ENCODE data around the gene LRRC71.

LRRC71 gene

DNA sequence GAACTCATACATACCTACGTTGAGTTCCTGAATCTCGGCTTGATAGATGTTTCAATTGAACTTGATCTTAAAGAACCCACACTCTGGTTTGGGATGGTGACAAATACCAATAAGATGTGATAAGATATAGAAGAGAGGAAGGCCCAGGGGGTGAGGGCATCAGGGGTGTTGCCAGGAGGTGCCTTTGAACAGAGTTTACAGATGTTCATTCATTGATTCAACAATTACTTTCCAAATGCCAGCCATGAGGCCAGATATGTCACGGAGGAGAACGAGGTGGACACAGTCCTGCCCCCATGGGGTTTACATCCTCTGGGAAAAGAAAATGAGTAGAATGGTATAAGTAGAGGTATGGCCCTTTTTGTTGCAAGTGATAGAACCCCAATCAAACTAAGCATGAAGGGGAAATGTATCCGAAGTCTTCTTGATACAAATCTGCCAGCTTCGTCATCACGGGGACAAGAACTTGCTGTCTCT is 659 bp downstream of the LRRC71 start:
- no peak overlapping the region for H3K4me3 ChIP-seq (ENCODE audit: low read depth, low read length)
- H3K4me1 ChIP-seq (ENCODE audit: control insufficient read depth, insufficient read depth, low read length): no peaks in the 10 kb centered on the region; the same call in 1 of the 2 replicates
- ChIA-PET CTCF (interaction anchor here (0.6 to 11.9 kb wide), 12 partner anchors 9 to 232 kb away, joined by 3 to 199 read pairs (median 4); partner anchors contain the start of gene PEAR1), POLR2A (no interaction called here)
- TF ChIP-seq, protein P1, sequence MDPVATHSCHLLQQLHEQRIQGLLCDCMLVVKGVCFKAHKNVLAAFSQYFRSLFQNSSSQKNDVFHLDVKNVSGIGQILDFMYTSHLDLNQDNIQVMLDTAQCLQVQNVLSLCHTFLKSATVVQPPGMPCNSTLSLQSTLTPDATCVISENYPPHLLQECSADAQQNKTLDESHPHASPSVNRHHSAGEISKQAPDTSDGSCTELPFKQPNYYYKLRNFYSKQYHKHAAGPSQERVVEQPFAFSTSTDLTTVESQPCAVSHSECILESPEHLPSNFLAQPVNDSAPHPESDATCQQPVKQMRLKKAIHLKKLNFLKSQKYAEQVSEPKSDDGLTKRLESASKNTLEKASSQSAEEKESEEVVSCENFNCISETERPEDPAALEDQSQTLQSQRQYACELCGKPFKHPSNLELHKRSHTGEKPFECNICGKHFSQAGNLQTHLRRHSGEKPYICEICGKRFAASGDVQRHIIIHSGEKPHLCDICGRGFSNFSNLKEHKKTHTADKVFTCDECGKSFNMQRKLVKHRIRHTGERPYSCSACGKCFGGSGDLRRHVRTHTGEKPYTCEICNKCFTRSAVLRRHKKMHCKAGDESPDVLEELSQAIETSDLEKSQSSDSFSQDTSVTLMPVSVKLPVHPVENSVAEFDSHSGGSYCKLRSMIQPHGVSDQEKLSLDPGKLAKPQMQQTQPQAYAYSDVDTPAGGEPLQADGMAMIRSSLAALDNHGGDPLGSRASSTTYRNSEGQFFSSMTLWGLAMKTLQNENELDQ (tag by site-specific recombination; IDR thresholded peaks at IDR 0.05; ENCODE audit: low read depth): no peak
- TF ChIP-seq, protein P2, sequence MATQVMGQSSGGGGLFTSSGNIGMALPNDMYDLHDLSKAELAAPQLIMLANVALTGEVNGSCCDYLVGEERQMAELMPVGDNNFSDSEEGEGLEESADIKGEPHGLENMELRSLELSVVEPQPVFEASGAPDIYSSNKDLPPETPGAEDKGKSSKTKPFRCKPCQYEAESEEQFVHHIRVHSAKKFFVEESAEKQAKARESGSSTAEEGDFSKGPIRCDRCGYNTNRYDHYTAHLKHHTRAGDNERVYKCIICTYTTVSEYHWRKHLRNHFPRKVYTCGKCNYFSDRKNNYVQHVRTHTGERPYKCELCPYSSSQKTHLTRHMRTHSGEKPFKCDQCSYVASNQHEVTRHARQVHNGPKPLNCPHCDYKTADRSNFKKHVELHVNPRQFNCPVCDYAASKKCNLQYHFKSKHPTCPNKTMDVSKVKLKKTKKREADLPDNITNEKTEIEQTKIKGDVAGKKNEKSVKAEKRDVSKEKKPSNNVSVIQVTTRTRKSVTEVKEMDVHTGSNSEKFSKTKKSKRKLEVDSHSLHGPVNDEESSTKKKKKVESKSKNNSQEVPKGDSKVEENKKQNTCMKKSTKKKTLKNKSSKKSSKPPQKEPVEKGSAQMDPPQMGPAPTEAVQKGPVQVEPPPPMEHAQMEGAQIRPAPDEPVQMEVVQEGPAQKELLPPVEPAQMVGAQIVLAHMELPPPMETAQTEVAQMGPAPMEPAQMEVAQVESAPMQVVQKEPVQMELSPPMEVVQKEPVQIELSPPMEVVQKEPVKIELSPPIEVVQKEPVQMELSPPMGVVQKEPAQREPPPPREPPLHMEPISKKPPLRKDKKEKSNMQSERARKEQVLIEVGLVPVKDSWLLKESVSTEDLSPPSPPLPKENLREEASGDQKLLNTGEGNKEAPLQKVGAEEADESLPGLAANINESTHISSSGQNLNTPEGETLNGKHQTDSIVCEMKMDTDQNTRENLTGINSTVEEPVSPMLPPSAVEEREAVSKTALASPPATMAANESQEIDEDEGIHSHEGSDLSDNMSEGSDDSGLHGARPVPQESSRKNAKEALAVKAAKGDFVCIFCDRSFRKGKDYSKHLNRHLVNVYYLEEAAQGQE (tag by site-specific recombination; IDR thresholded peaks at IDR 0.05): no peak
- TF ChIP-seq OVOL3 (tag by site-specific recombination; IDR thresholded peaks at IDR 0.05): no peak
- TF ChIP-seq ZNF16 (tag by site-specific recombination; IDR thresholded peaks at IDR 0.05; ENCODE audit: low read depth): no peak
- no peak for TF ChIP-seq ZNF837 (tag by site-specific recombination; IDR thresholded peaks at IDR 0.05)
- no peak for TF ChIP-seq ZNF133 (tag by site-specific recombination; IDR thresholded peaks at IDR 0.05)
- TF ChIP-seq ZBTB20 (tag by site-specific recombination; IDR thresholded peaks at IDR 0.05): no peak
- TF ChIP-seq, protein P3, sequence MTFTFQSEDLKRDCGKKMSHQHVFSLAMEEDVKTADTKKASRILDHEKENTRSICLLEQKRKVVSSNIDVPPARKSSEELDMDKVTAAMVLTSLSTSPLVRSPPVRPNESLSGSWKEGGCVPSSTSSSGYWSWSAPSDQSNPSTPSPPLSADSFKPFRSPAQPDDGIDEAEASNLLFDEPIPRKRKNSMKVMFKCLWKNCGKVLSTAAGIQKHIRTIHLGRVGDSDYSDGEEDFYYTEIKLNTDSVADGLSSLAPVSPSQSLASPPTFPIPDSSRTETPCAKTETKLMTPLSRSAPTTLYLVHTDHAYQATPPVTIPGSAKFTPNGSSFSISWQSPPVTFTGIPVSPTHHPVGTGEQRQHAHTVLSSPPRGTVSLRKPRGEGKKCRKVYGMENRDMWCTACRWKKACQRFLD (tag by site-specific recombination; IDR thresholded peaks at IDR 0.05): no peak
- TF ChIP-seq ZNF138 (tag by site-specific recombination; IDR thresholded peaks at IDR 0.05; ENCODE audit: borderline replicate concordance): no peak
- no peaks in the 10 kb centered on the region for H3K36me3 ChIP-seq (ENCODE audit: control insufficient read depth in 2 of 2, insufficient read depth in 1 of 2, low read length in 2 of 2)
- no peak overlapping the region for H3K27ac ChIP-seq (ENCODE audit: extremely low read depth, low read depth, low read length)
- no peaks in the 10 kb centered on the region for H3K9me3 ChIP-seq (ENCODE audit: control insufficient read depth, insufficient read depth, low read depth, low read length)

DNA sequence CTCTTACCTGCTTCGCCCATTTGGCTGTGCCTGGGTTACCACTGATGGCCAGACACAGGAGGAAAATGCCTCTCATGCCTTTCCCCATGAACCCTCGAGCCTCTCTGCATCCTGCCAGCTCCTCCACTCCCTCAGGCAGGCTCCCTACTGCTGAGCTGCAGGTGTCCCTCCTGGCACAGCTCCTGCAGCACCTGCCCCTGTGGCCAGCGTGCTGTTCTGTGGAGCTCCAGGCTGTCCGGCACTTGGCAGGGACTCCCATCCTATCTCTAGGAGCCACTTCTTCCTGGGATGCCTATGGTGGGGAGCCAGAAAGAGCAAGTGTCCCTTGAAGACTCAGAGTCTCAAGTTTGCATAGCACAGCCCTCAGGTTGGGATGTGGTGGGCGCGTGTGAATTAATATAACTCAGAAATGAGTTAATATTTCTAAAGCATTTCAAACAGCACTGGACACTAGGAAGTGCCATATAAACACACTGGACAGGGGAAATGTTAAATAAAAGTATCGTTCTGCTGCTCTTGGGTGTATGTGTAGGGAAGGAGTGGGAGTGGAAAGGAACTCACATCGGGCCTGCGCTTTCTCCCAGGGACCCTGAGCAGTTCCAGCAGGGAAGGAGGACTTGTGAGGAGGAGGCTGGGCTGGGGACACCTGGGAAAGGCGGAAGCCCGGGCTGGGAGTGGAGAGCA is 2.7 kb downstream of the LRRC71 start:
- Histone ChIP-seq H3K27ac (ENCODE audit: extremely low read depth, low read depth, low read length) (no peak overlapping the region), H3K9me3 (ENCODE audit: control insufficient read depth, insufficient read depth, low read depth, low read length) (no peaks in the 10 kb centered on the region), H3K4me1 (ENCODE audit: control insufficient read depth, insufficient read depth, low read length) (no peaks in the 10 kb centered on the region; the same call in 1 of the 2 replicates), H3K36me3 (ENCODE audit: control insufficient read depth in 2 of 2, insufficient read depth in 1 of 2, low read length in 2 of 2) (no peaks in the 10 kb centered on the region), H3K4me3 (ENCODE audit: low read depth, low read length) (no peak overlapping the region)
- ChIA-PET POLR2A (no interaction called here), CTCF (interaction anchor here (0.7 to 11.9 kb wide), 7 partner anchors 11 to 447 kb away, joined by 3 to 199 read pairs (median 7); partner anchors contain the start of gene PEAR1)
- TF ChIP-seq ZNF626 (tag by site-specific recombination; IDR thresholded peaks at IDR 0.05): no peak
- TF ChIP-seq ZIC2 (tag by site-specific recombination; IDR thresholded peaks at IDR 0.05): peak; percentile 100
- peak; percentile 35; the same call in 1 of the 2 replicates for TF ChIP-seq ZNF600 (tag by site-specific recombination; IDR thresholded peaks at IDR 0.05)
